Glomerular visceral epithelial cell (primary cell): ENCODE results near the gene SLC22A9.
"Not testable (repeated sequence)": the region's sequence is repeated elsewhere in the genome, so short reads cannot be mapped to it uniquely, and the experiment has no call there.

Source experiments
- DNase-seq: peaks from one replicate; pipeline ENCODE4 v3.0.0-alpha.2; 2016; ENCODE audit errors: extremely low spot score

The SLC22A9 gene

GRCh38 chr11:63369165-63369970 is at the start of gene SLC22A9:
TSS of gene SLC22A9 (plus strand) at chr11:63369785. CDS start at chr11:63370057, 272 bp downstream.
- DNase-seq: no peak

- DNase-seq: no peak
Measured at GRCh38 chr11:63321723-63322122, 47.9 kb upstream of the SLC22A9 start.

- DNase-seq: not testable (repeated sequence)
Measured at GRCh38 chr11:63335089-63335488, 34.5 kb upstream of the SLC22A9 start.

- DNase-seq: no peak
Measured at GRCh38 chr11:63337070-63337469, 32.5 kb upstream of the SLC22A9 start.

- DNase-seq: no peak
Measured at GRCh38 chr11:63343130-63343529, 26.5 kb upstream of the SLC22A9 start.

GRCh38 chr11:63352144-63352543 is 17.4 kb upstream of the SLC22A9 start:
- no peak for DNase-seq

GRCh38 chr11:63362196-63362793 is 7.3 kb upstream of the SLC22A9 start:
- DNase-seq: no peak

GRCh38 chr11:63369971-63370588 is 495 bp downstream of the SLC22A9 start:
- no peak for DNase-seq

- no peak for DNase-seq
Measured at GRCh38 chr11:63371396-63371795, 1.8 kb downstream of the SLC22A9 start.

- DNase-seq: no peak
Measured at GRCh38 chr11:63375434-63375833, 5.8 kb downstream of the SLC22A9 start.

GRCh38 chr11:63380130-63380529 is 10.5 kb downstream of the SLC22A9 start:
- no peak for DNase-seq

GRCh38 chr11:63395697-63396096 is 26.1 kb downstream of the SLC22A9 start:
- no peak for DNase-seq

- no peak for DNase-seq
Measured at GRCh38 chr11:63404161-63404935, 34.8 kb downstream of the SLC22A9 start.

GRCh38 chr11:63405114-63405513 is 35.5 kb downstream of the SLC22A9 start:
- DNase-seq: no peak

- DNase-seq: no peak
Measured at GRCh38 chr11:63406458-63406857, 36.9 kb downstream of the SLC22A9 start.

GRCh38 chr11:63417174-63417852 is 47.7 kb downstream of the SLC22A9 start:
- DNase-seq: no peak

GRCh38 chr11:63427971-63428508 is 58.5 kb downstream of the SLC22A9 start:
- DNase-seq: no peak

GRCh38 chr11:63430731-63431130 is 61.1 kb downstream of the SLC22A9 start:
- DNase-seq: not testable (repeated sequence)

- not testable (repeated sequence) for DNase-seq
Measured at GRCh38 chr11:63435351-63435750, 65.8 kb downstream of the SLC22A9 start.

- DNase-seq: not testable (repeated sequence)
Measured at GRCh38 chr11:63435831-63436230, 66.2 kb downstream of the SLC22A9 start.

GRCh38 chr11:63443714-63444113 is 74.1 kb downstream of the SLC22A9 start:
- no peak for DNase-seq
